NCI-H82 treated with DMSO at 0.1 percent for 48 hours (cell line): ENCODE data around the gene VIT.

Experiments used
- DNase-seq: peaks from one replicate; lab custom pipeline; 2025; ENCODE audit not compliant: unreplicated experiment; lab: John Stamatoyannopoulos, UW

The VIT gene

GRCh38 chr2:36756438-36756837 lies 59.9 kb downstream of the VIT start:
- no peak for DNase-seq

GRCh38 chr2:36762764-36763490 lies 66.4 kb downstream of the VIT start:
- DNase-seq = no peak

- no peak for DNase-seq
These were observed 72.6 kb downstream of the VIT start for GRCh38 chr2:36769106-36769505.

- DNase-seq = peak; percentile 37
These were observed 74.2 kb downstream of the VIT start for GRCh38 chr2:36770542-36771287.

GRCh38 chr2:36771671-36772070 lies 75.2 kb downstream of the VIT start:
- no peak for DNase-seq

- no peak for DNase-seq
These were observed 77.4 kb downstream of the VIT start for GRCh38 chr2:36773947-36774346.

GRCh38 chr2:36775261-36775660 lies 78.8 kb downstream of the VIT start:
- no peak for DNase-seq

GRCh38 chr2:36775806-36776205 lies 79.3 kb downstream of the VIT start:
- DNase-seq = no peak

GRCh38 chr2:36777272-36777671 lies 80.8 kb downstream of the VIT start:
- no peak for DNase-seq

- no peak for DNase-seq
These were observed 81.3 kb downstream of the VIT start for GRCh38 chr2:36777788-36778187.

GRCh38 chr2:36779462-36779861 lies 83.0 kb downstream of the VIT start:
- DNase-seq = no peak

- DNase-seq = peak; percentile 17
These were observed 83.8 kb downstream of the VIT start for GRCh38 chr2:36780231-36780839.

- DNase-seq = no peak
These were observed 85.6 kb downstream of the VIT start for GRCh38 chr2:36781907-36782720.

GRCh38 chr2:36783246-36783645 lies 86.7 kb downstream of the VIT start:
- no peak for DNase-seq

- peak; percentile 26 for DNase-seq
These were observed 88.8 kb downstream of the VIT start for GRCh38 chr2:36785179-36785795.

GRCh38 chr2:36789181-36789804 lies 92.8 kb downstream of the VIT start:
- DNase-seq = no peak

- DNase-seq = no peak
These were observed 96.4 kb downstream of the VIT start for GRCh38 chr2:36792951-36793350.

- no peak for DNase-seq
These were observed 101.0 kb downstream of the VIT start for GRCh38 chr2:36797324-36798070.

GRCh38 chr2:36798724-36799123 lies 102.2 kb downstream of the VIT start:
- no peak for DNase-seq

- DNase-seq = no peak
These were observed 103.9 kb downstream of the VIT start for GRCh38 chr2:36800381-36800780.
